Right lobe of liver (tissue), 6 donors: ENCODE results near the gene CEMP1. TPM values are rescaled to one million over a fixed set of nuclear protein-coding genes. Genes with fewer than 3 reads are reported as not detected.

Experiments used
- ATAC-seq, 4 donors: fragments of 200-7000 bp; cut with Tn5 transposase; one replicate each; pipeline ENCODE4 v1.9.1; 2020; ENCODE audit warnings: mild to moderate bottlenecking in 4 of 4, moderate library complexity in 4 of 4
- DNase-seq, 3 donors: peaks; one replicate each; pipeline ENCODE4 v3.0.0-alpha.2; 2020
- H3K27ac ChIP-seq, 3 donors: fragments of 200-600 bp; one replicate each; pipeline ENCODE4 v1.8.0; 2022
- H3K27me3 ChIP-seq, 2 donors: fragments of 200-600 bp; one replicate each; pipeline ENCODE4 v1.8.0; 2022
- H3K36me3 ChIP-seq, 4 donors: fragments of 200-600 bp; sonication (generic) in 1 of 4; one replicate each; pipeline versions ENCODE4 v1.5.1 to v1.8.0; 2017 to 2022; ENCODE audit warnings: control low read depth in 1 of 4
- H3K4me1 ChIP-seq, 4 donors: fragments of 200-600 bp; sonication (generic) in 1 of 4; one replicate each; pipeline versions ENCODE4 v1.5.1 to v1.8.0; 2017 to 2022; ENCODE audit warnings: control low read depth in 1 of 4
- H3K4me3 ChIP-seq, 3 donors: fragments of 200-600 bp; one replicate each; pipeline ENCODE4 v1.8.0; 2022
- H3K9me3 ChIP-seq, 4 donors: fragments of 200-600 bp; sonication (generic) in 1 of 4; one replicate each; pipeline versions ENCODE4 v1.5.1 to v1.8.0; 2017 to 2022; ENCODE audit warnings: control low read depth in 1 of 4
- POLR2A ChIP-seq: fragments of 450-650 bp; IDR thresholded peaks from one replicate; pipeline ENCODE4 v1.6.1; 2017; ENCODE audit warnings: antibody characterized with exemption, mild to moderate bottlenecking
- WGBS: methylation state at CpG from one replicate; pipeline ENCODE4 v1.1.6; 2018; ENCODE audit warnings: low coverage, low lambda C conversion rate; ENCODE audit not compliant: insufficient coverage; ENCODE audit errors: missing lambda C conversion rate; 5-methylcytosine and 5-hydroxymethylcytosine counted together
- intact Hi-C, 2 donors: fragments of 100-400 bp; cut with DNase I; formaldehyde crosslinking; loops; one replicate each; pipeline versions ENCODE4 v1.11.2 to v1.14.1; 2022
- total RNA-seq, 6 experiments: library from RNA; depleted of rRNA in 2 of 6; stranded (reverse); fragments of >200 nt in 2 of 6; fragmentation: NEBNext Ultra II Directional in 3 of 6; extraction: Animal tissue kit (Norgen Biotek cat#: 25700) in 3 of 6; gene quantifications; one replicate each; pipeline versions ENCODE4 v1.1.0 to v1.2.4, GENCODE V29; 2016 to 2023
- TF ChIP-seq, protein P1 (sequence below), 4 donors: fragments of 200-600 bp in 3 of 4; fragments of 450-650 bp in 1 of 4; IDR thresholded peaks; one replicate each; pipeline versions ENCODE4 v1.5.1 to v1.8.0; 2016 to 2022; ENCODE audit warnings: antibody characterized with exemption in 4 of 4, mild to moderate bottlenecking in 2 of 4
- donor health status: DM: no; HTN: yes; CAD: no.
- donor health status: DM: no; HTN: no; CAD: no.
- donor health status: DM: no; HTN: no; CAD: no.
- donor health status: DM: no; HTN: yes; CAD: no.
- donor health status: DM: no; HTN: yes; CAD: no.

The CEMP1 gene
- total RNA-seq, 6 experiments from 2014 or later = 0.22 to 0.29 TPM; not detected in 4

DNA sequence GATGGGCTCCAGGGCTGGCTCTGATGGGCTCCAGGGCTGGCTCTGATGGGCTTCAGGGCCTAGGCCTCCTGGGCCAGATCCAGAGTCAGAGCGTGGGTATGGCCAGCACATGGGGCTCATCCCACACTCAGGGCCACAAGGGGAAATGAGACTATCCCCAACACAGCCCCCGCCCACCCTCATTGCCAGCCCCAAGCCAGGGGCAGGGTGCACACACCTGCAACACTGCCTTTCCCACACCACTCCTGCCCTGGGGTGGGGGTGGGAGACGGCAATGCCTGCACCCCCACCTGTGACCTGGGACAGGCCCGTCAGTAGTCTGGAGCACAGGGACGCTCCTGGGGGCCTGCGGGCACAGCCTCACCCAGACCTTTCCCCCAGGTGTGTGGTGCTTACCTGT, 31.8 kb downstream of the CEMP1 start:
- 70% methylated on average over 2 of the region's 6 CpGs for WGBS
- Histone ChIP-seq H3K4me3 (no peak overlapping the region), H3K4me1 (peaks cover 0 to 44% (median 23%) of the 10 kb centered on the region in 4 donors), H3K27ac (no peak overlapping the region), H3K9me3 (no peaks in the 10 kb centered on the region), H3K36me3 (no peaks in the 10 kb centered on the region), H3K27me3 (no peaks in the 10 kb centered on the region)
- TF ChIP-seq, protein P1, sequence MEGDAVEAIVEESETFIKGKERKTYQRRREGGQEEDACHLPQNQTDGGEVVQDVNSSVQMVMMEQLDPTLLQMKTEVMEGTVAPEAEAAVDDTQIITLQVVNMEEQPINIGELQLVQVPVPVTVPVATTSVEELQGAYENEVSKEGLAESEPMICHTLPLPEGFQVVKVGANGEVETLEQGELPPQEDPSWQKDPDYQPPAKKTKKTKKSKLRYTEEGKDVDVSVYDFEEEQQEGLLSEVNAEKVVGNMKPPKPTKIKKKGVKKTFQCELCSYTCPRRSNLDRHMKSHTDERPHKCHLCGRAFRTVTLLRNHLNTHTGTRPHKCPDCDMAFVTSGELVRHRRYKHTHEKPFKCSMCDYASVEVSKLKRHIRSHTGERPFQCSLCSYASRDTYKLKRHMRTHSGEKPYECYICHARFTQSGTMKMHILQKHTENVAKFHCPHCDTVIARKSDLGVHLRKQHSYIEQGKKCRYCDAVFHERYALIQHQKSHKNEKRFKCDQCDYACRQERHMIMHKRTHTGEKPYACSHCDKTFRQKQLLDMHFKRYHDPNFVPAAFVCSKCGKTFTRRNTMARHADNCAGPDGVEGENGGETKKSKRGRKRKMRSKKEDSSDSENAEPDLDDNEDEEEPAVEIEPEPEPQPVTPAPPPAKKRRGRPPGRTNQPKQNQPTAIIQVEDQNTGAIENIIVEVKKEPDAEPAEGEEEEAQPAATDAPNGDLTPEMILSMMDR (IDR thresholded peaks at IDR 0.05) = no peak
- no peak for TF ChIP-seq POLR2A
- DNase-seq = no peak
- ATAC-seq = no peak
- intact Hi-C loops = loop anchor here (5.0 to 10.0 kb wide), 2 partner anchors 65 to 157 kb away; partner anchors contain the start of gene ABCA3 (in 1 of the 2)

DNA sequence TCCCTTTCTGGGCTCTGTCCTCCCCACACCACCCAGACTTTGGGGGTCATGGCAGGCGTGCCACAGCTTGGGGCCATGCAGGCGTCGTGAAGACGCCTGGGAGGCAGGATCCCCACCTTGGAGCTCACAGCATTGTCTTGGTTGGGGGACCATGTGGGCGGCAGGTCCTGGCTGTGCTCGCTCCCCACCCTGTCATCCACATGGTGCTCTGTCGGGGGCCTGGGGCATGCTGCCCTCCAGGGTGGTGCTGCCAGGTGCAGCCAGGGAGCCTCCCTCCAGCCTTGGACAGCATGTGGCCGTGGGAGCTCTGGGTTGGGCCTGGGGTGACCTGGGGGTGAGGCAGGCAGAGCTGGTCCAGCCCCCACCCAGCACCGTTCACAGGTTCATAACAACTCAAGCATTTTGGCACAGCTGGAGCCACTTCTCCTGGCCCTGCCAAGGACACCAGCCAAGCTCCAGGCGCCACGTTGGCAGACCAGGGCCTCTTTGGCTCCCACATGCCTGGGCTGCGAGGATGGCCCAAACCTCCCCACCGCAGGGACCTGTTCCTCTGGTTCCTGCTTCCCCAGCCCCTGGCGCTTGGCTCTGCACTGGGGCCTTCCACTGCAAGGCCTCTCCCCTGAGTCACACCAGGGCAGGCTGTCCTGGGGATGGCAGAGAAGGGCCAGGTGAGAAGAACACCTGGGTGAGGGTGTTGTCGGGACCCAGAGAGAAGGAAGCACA, 32.5 kb downstream of the CEMP1 start:
- no peaks in the 10 kb centered on the region for H3K9me3 ChIP-seq
- DNase-seq = peak in 2 of 3 donors; percentile 64 to 86
- no peaks in the 10 kb centered on the region for H3K36me3 ChIP-seq
- H3K27me3 ChIP-seq = no peaks in the 10 kb centered on the region
- peak overlapping the region in 1 of 3 donors; percentile 36 for H3K27ac ChIP-seq
- peaks cover 0 to 43% (median 21%) of the 10 kb centered on the region in 4 donors for H3K4me1 ChIP-seq
- intact Hi-C loops = loop anchor here (5.0 to 10.0 kb wide), 2 partner anchors 64 to 156 kb away; partner anchors contain the start of gene ABCA3 (in 1 of the 2)
- WGBS = 28% methylated on average over 5 of the region's 15 CpGs
- H3K4me3 ChIP-seq = no peak overlapping the region
- TF ChIP-seq, protein P1 (IDR thresholded peaks at IDR 0.05) = no peak
- no peak for TF ChIP-seq POLR2A
- ATAC-seq = peak in 3 of 4 donors; percentile 20 to 39 (median 24)

DNA sequence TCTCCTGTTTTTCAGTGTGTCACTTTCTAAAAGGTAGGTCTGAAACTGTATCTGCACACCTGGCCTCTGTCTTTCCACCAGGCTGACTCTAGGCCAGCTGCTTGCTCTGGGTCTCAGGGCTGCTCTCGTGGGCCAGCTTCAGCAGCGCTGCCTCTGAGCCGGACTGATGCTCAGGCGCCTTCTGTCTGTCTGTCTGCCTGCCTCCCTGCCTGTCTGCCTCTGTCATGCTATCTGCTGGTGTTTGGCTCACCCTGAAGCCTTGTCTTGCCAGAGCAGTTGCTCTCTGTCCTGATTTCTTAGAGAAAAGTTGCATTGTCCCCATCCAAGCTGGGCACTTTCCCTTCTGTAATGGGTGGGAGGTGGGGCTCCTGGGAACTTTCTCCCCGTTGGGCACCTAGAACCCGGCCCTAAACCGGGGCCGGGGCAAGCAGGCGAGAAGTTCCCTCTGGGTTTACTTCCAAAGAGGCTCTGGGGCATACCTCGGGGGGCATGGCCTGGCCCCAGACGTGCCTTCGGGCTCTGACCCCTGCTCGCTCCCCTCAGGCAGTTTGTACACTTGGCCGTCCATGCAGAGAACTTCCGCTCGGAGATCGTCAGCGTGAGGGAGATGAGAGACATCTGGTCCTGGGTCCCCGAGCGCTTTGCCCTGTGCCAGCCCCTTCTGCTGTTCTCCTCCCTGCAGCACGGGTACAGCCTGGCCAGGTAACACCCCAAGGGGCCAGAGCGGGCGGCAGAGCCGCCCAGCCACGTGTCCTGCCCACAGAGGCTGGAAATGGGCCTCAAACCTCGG, 33.3 kb downstream of the CEMP1 start:
- H3K27ac ChIP-seq = peak overlapping the region in 2 of 3 donors; percentile 29 to 41
- DNase-seq (no peak), ATAC-seq (peak in 2 of 4 donors; percentile 0 to 2)
- no peaks in the 10 kb centered on the region for H3K9me3 ChIP-seq
- H3K27me3 ChIP-seq = no peaks in the 10 kb centered on the region
- WGBS = 30% methylated on average over 4 of the region's 26 CpGs
- intact Hi-C loops = loop anchor here (5.0 to 10.0 kb wide), 2 partner anchors 63 to 156 kb away; partner anchors contain the start of gene ABCA3 (in 1 of the 2)
- H3K36me3 ChIP-seq = no peaks in the 10 kb centered on the region
- H3K4me3 ChIP-seq = no peak overlapping the region
- TF ChIP-seq POLR2A = no peak
- TF ChIP-seq, protein P1 (IDR thresholded peaks at IDR 0.05) = no peak
- peaks cover 0 to 35% (median 17%) of the 10 kb centered on the region in 4 donors for H3K4me1 ChIP-seq

DNA sequence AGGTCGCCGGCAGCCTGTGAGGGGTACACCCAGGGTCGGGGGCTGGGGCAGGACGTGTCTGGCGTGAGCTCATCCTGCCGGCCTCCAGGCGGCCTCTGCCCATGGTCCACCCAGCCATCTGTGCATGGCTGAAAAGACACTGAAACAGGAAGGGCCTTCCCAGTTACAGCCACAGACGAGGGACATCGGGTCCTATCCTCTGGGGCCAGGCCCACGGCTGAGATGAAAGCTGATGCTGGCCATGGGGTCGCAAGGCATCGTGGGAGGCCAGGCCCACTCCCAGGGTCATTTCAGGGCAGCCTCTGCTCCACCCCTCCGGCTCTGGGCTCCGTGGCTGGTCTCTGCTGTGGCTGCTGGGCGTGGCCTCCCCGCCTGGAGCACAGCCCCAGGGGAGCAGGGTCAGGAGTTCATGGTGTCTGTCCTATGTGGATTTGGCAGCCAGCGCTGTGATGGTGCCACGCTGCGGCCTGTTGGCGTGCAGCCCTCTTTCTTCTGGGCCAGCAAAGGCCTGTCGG, 34.0 kb downstream of the CEMP1 start:
- TF ChIP-seq, protein P1 (IDR thresholded peaks at IDR 0.05) = peak in 2 of 4 donors; percentile 29 to 30
- TF ChIP-seq POLR2A = no peak
- H3K36me3 ChIP-seq = no peaks in the 10 kb centered on the region
- H3K4me1 ChIP-seq = peaks cover 0 to 36% (median 14%) of the 10 kb centered on the region in 4 donors
- ATAC-seq = peak; percentile 86 to 89 (median 88)
- no peak overlapping the region for H3K4me3 ChIP-seq
- 20% methylated on average over 2 of the region's 21 CpGs for WGBS
- no peaks in the 10 kb centered on the region for H3K27me3 ChIP-seq
- intact Hi-C loops = loop anchor here (5.0 to 10.0 kb wide), 2 partner anchors 62 to 155 kb away; partner anchors contain the start of gene ABCA3 (in 1 of the 2)
- peak; percentile 86 to 94 (median 92) for DNase-seq
- H3K9me3 ChIP-seq = no peaks in the 10 kb centered on the region
- peak overlapping the region in 2 of 3 donors; percentile 29 to 41 for H3K27ac ChIP-seq
